GM18511 (cell line): ENCODE data around the gene RBM27.
"Not testable (repeated sequence)": the region's sequence is repeated elsewhere in the genome, so short reads cannot be mapped to it uniquely, and the experiment has no call there.

Source experiments
- ATAC-seq: cut with Tn5 transposase; IDR thresholded peaks from one replicate; pipeline ENCODE4 v1.9.1; 2021; ENCODE audit warnings: mild to moderate bottlenecking, moderate library complexity; ENCODE audit not compliant: unreplicated experiment

The RBM27 gene, protein sequence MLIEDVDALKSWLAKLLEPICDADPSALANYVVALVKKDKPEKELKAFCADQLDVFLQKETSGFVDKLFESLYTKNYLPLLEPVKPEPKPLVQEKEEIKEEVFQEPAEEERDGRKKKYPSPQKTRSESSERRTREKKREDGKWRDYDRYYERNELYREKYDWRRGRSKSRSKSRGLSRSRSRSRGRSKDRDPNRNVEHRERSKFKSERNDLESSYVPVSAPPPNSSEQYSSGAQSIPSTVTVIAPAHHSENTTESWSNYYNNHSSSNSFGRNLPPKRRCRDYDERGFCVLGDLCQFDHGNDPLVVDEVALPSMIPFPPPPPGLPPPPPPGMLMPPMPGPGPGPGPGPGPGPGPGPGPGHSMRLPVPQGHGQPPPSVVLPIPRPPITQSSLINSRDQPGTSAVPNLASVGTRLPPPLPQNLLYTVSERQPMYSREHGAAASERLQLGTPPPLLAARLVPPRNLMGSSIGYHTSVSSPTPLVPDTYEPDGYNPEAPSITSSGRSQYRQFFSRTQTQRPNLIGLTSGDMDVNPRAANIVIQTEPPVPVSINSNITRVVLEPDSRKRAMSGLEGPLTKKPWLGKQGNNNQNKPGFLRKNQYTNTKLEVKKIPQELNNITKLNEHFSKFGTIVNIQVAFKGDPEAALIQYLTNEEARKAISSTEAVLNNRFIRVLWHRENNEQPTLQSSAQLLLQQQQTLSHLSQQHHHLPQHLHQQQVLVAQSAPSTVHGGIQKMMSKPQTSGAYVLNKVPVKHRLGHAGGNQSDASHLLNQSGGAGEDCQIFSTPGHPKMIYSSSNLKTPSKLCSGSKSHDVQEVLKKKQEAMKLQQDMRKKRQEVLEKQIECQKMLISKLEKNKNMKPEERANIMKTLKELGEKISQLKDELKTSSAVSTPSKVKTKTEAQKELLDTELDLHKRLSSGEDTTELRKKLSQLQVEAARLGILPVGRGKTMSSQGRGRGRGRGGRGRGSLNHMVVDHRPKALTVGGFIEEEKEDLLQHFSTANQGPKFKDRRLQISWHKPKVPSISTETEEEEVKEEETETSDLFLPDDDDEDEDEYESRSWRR

DNA sequence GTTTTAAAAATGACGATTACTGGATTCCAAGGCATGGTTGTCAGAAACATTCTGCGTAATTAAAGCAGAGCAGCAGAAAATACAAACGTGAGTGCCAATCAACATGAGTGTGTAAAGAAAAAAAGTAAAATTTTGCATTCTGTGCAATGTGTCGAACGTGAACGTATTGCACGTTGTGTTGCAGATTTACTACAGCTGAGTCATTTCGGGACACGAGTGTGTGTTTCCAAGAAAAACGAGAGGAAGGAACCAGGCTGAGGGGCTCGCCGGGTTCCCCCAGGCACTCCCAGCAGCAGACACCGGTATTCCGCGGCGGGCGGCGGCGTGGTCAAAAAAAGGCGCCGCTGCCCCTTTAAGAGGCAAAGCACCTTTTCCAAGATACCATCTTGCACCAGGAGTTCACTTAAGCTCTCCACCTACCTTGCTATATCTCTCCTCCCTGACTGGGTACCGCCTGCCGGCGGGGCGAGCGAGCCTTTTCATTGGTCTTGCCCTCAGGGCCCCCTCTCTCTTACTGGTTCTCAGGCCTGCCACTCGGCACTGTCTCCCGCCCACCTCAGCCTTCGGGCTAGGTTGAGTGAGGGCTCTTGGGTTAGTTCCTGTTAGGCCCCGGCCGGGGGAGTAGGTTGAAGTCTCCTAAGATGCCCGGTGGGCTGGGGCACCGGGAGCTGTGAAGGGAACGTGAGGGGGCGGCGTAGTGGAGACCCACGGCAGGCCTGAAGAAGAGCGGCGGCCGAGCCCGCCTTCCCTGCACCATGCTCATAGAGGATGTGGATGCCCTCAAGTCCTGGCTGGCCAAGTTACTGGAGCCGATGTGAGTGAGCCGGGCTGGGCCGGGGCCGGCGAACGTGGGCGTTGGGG lies at the start of gene RBM27:
TSS of gene RBM27 (plus strand) at position 595 of the 861 bp plus-strand sequence. CDS start at position 756, 161 bp downstream.
- peak; percentile 100 for ATAC-seq

DNA sequence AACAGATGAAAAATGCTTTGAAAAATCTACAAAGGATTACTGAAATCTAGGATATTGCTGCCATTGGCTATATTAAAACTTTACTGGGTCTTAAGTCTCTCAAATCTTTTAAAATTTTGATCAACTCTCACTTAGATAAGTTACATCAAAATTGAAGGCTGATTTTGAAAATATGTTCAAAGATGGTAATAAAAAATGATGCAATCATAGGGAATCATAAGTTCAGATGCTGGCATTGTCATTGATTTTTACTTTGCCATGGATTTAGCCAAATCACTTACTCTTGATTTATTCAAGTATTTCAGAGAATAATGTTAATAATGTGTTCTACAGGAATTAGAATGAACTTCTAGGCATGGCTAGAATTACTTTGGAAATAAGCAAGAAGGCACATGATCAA lies 45.1 kb upstream of the RBM27 start:
- ATAC-seq: no peak

DNA sequence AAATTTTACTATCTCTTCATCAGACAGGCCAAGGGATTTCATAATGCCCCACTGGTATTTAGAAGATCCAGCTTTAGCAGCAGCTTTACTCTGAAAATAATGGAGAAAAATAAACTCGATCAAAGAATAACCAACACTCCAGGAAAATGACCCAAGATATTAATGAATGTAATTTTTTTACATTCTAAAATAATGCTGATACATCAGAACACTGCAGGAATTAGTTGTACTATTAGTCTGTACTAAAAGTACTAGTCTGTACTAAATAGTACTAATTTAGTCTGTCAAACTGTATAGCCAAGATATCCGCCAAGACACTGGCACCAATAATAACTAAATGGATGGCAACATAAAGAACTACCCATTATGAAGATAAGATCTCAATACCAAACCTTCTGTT lies 39.0 kb upstream of the RBM27 start:
- ATAC-seq: no peak

DNA sequence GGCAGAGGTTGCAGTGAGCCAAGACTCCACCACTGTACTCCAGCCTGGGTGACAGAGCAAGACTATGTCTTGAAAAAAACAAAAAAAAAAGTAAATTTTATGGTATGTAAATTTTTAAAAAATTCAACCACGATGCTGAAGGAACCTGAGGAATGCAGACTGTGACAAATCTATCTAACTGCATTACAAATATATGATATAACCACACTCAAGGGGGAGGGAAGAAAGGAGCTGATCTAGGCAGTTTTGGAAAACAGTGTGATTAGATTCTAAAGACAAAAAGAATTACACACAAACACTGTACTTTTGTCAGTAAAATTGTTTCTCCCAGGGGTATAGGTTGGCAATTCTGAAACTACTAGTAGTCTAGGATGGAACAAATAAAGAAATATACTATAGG lies 37.9 kb upstream of the RBM27 start:
- no peak for ATAC-seq

DNA sequence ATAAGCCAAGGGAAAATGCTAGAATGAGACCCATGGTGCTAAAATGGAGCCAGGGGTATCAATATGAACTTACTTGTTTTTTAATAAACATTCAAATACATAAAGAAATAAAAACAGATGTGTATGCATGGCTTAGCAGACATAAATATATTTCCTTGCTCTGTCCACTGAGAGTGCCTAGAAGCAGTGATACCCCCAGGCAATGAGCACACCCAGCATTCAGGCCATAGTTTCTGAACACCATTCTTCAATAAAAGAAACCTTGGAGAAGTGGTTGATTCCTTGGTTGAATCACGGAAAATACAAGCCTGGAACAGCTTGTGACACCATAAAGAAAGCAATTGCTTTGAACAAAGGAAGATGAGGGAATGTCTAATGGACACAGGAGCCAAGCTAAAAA lies 37.5 kb upstream of the RBM27 start:
- no peak for ATAC-seq

DNA sequence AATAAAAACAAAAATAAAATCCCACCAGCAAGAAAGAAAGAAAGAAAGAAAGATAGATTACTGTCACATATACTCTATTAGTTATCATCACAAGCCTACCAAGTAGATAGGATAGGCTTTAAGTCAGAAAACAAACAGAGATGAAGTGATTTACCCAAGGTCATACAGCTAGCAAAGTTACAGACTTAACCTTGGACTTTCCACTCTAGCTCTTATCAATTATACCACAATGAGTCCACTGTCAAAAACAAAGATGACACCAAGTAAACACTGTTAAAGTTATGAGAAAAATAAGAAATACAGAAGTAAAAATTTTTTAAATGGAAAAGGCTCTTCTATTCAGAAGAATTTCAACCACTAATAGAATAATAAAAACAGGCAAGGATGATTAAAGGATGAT lies 34.3 kb upstream of the RBM27 start:
- no peak for ATAC-seq

DNA sequence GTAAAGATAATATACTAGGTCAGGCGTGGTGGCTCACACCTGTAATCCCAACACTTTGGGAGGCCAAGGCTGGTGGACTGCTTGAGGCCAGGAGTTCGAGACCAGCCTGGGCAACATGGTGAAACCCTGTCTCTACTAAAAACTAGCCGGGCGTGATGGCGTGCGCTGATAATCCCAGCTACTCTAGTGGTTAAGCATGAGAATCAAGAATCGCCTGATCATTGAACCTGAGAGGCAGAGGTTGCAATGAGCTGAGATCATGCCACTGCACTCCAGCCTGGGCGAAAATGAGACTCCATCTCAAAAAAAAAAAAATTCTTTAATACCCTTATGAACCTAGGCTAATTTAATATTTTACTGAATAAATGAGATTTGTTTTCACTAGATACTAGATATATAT lies 30.4 kb upstream of the RBM27 start:
- peak; percentile 81 for ATAC-seq

DNA sequence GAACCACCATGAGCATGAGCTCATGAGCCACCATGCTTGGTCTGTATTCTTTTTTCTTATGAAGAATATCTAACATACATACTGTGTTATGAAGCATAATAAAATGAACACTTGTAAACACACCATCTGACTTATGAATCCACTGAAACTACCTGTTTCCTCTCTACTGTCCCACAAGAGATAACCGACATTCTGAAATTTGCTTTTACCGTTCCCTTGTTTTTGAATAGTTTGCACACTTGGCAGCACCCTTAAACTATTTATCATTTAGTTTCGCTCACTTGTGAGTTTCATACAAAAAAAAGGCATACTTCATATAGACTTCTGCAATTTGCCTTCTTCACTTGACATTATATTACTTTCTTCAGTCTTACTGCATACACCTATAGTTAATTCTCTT lies 29.8 kb upstream of the RBM27 start:
- ATAC-seq: peak; percentile 91

DNA sequence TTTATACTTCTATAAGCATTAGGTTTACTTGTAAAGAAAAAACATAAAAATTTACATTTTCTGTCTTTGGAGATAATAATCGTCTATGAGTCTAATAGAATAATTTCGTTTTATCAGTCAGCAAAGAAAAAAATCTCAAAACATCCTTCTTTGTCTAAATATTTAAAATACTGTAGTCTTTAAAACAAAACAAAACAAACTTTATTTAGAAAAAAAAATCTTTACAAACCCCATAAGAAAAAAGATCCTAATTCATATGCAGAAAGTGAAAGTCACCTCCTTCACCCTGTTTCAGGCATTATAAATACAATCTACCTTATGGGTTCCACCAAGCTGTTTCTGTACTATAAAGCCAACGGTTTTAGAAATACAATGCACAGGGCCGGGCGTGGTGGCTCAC lies 26.6 kb upstream of the RBM27 start:
- no peak for ATAC-seq

DNA sequence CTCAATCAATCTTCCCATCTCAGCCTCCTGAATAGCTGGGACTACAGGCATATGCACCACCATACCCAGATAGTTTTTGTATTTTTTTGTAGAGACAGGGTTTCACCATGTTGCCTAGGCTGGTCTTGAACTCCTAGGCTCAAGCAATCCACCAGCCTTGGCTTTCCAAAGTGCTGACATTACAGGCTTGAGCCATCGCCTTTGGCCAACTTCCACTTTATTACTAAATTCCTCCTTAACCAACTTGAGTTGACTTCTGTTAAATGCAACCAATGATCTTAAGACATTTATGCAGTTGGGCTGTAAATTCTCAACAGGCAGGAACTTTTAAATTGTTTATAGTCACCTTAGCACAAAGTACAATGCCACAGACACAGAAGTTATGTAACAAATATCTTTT lies 23.7 kb upstream of the RBM27 start:
- ATAC-seq: no peak

DNA sequence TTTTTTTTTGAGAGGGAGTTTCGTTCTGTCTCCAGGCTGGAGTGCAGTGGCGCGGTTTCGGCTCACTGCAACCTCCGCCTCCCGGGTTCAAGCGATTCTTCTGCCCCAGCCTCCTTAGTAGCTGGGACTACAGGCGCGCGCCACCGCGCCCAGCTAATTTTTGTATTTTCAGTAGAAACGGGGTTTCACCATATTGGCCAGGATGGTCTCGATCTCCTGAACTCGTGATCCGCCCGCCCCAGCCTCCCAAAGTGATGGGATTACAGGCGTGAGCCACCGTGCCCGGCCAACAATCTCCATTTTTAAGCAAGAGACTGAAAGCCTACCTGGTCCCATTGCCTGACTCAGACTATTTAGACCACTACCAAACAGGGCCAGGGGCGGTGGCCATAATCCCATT lies 20.0 kb upstream of the RBM27 start:
- ATAC-seq: not testable (repeated sequence)

DNA sequence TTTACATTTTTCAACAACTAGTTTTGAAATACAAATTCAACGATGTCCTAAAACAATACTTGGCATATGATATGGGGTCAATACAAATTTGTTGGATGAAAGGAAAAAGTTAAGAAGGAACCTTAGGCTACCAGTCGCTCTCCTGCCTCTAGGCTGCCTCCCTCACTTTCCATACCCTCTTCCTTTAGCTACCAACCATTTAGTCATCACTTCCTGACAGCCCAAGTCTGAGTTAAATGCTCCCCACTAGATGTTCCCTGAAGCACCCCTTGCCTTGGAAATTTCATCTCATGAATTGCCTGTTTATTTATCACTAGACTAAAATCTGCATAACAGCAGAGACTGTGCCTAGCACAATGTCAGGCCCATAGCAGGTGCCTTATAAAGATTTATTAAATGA lies 18.2 kb upstream of the RBM27 start:
- no peak for ATAC-seq

DNA sequence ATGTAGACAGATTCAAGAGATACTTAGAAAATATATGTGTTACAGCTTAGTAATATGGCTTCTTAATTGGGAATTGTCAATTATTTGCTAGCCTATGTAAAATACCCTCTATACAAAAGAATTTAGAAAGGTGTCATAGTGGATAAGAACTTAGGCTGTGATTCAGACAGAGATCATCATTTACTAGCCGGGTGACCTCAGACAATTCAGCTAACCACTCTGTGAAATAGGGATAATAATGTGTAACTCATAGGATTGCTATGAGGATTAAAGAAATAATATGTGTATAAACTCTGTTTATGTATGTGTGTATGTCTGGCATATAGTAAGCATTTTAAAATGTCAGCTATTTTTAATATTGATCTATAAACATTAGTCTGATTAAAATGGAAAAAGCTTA lies 15.0 kb upstream of the RBM27 start:
- no peak for ATAC-seq

DNA sequence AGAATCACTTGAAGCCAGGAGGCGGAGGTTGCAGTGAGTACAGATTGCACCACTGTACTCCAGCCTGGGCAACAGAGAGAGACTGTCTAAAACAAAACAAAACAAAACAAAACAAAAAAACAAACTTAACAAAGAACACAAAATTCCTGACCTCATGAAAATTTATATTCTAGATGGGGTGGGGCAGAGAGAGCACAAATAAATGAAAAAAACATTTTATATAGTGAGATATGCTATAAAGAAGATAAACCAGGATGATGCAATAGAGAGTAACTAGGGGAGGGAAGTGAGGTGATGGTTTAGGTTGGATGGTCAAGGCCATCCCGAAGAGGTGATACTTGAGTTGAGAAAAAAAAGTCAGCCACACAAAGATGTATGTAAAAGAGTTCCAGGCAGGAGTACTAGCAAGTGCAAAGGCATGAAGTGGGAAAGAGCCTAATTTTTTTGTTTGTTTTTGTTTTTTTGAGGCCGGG lies 10.8 kb upstream of the RBM27 start:
- no peak for ATAC-seq

DNA sequence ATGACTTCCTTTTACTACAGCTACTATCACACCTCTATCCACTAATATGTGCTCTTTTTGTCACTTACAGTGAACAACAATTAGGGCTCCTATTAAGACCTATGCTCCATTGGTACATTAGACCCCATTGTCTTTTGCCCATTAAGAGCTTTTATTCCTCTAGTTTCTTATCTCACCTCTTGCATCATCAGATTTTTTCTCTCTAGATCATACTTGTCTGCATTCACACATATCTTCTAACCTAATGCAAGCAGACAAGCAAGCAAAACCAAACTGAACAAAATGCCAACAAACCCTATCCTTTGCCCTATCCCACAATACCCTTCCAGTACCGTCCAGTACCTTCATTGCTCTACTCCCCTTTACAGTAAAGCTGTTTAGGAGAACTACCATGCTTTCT lies 10.1 kb upstream of the RBM27 start:
- no peak for ATAC-seq

DNA sequence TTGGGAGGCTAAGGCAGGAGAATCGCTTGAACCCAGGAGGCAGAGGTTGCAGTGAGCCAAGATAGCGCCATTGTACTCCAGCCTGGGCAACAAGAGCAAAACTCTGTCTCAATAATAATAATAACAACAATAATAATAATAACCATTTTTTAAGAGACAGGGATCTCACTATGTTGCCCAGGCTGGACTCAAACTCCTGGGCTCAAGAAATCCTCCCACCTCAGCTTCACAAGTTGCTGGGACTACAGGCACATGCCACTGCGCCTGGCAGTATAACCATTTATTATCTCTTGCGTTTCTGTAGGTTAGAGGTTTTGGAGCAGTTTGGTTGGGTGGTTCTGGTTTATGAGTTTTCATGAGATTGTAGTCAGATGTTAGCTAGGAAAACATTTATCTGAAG lies 8.4 kb upstream of the RBM27 start:
- not testable (repeated sequence) for ATAC-seq

DNA sequence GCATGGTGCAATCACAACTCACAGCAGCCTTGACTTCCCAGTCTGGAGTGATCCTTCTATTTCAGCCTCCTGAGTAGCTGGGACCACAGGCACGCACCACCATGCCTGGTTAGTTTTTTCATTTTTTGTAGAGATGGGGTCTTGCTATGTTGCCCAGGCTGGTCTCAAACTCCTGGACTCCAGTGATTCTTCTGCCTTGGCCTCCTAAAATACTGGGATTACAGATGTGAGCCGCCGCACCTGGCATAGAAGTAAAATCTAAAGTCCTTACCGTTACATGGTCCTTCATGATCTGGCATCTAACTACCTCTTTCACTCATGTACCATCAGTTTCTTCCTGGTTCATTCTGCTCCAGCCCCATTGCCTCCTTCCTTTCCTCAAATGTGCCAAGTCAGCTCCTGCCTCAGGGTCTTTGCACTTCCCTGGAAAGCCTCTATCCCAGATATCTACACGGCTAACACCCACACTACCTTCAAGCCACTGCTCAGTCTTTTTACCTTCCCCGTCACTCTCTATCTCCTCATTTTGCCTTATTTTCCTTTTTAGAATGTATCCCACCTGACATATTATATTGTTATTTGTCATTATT lies 6.9 kb upstream of the RBM27 start:
- no peak for ATAC-seq

DNA sequence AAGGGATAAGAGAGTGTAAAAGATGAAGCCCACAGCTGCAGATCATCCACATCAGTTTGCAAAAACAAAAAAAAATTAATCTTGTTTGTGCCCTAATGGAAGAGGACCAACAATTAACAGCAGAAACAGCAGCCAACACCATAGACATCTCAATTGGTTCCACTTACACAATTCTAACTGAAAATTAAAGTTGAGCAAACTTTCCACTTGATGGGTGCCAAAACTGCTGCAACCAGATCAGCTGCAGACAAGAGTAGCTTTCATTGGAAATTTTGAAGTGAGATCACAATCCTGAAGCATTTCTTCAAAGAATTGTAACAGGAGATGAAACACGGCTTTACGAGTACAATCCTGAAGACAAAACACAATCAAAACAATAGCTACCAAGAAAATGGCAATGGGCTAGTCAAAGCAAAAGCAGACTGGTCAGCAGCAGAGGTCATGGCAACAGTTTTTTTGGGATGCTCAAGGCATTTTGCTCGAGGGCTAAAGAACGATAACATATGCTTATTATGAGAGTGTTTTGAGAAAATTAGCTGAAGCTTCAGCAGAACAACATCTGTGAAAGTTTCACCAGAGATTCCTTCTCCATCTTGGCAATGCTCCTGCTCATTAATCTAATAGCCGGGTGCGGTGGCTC lies 4.1 kb upstream of the RBM27 start:
- no peak for ATAC-seq

DNA sequence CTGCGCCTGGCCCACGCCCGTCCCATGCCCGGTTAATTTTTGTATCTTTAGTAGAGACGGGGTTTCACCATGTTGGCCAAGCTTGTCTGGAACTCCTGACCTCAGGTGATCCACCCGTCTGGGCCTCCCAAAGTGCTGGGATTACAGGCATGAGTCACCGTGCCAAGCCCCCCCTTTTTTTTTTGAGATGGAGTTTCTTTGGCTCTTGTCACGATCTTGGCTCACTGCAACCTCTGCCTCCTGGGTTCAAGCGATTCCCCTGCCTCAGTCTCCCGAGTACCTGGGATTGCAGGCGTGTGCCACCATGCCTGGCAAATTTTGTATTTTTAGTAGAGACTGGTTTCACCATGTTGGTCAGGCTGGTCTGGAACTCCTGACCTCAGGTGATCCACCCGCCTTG lies 1.6 kb upstream of the RBM27 start:
- ATAC-seq: not testable (repeated sequence)

DNA sequence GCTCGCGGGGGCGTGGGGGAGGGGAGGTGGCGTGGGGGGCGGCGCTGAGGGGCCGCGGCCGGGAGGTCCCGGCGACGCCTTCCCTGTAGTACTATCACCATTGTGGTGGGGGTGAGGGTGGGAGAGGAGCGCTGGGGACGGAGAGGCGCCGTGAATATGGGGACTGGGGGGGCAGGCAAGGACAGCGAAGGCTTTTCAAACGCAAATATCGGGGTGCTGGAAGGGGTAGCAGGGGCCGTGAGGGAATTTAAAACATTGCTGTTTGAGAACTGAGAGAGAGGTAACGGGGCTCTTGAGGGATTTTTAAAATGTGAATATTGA lies 427 bp downstream of the RBM27 start:
- peak; percentile 17 for ATAC-seq
